ENCODE measurements around the gene GRK6. TPM values are rescaled to one million over a fixed set of nuclear protein-coding genes. Genes with fewer than 3 reads are reported as not detected.

GRK6 gene
- total and polyA plus RNA-seq, 2 of the 4 experiments (the other 2 are of a cell fraction) = 25.3 to 30.1 TPM

GRCh38 chr5:177465044-177465443, 38.6 kb downstream of the GRK6 start:
- Histone ChIP-seq H2AFZ (replicated peaks; ENCODE audit: low read length, poor library complexity) (no peak overlapping the region), H3K23ac (ENCODE audit: low read depth, low read length) (no peak overlapping the region), H2BK5ac (ENCODE audit: low read depth, low read length, poor library complexity, severe bottlenecking) (no peak overlapping the region), H3K27me3 (ENCODE audit: control insufficient read depth, insufficient read depth, low read length) (no peaks in the 10 kb centered on the region), H2BK120ac (ENCODE audit: low read depth, low read length) (no peak overlapping the region), H3K9me1 (ENCODE audit: insufficient read depth, low read length) (peaks cover 18% of the 10 kb centered on the region), H3K79me1 (ENCODE audit: low read depth in 1 of 2, low read length in 2 of 2) (peaks cover 35 to 72% of the 10 kb centered on the region in 2 experiments), H3K14ac (replicated peaks; ENCODE audit: low read depth, low read length) (no peak overlapping the region), H3K4me3 (ENCODE audit: insufficient read depth, low read depth, low read length) (no peak overlapping the region), H3K36me3 (ENCODE audit: control insufficient read depth, insufficient read depth, low read length) (peaks cover 61% of the 10 kb centered on the region), H3K56ac (ENCODE audit: extremely low read depth, insufficient read depth, low read length) (no peak overlapping the region), H2BK20ac (ENCODE audit: low read depth, low read length) (no peak overlapping the region), H3K9ac (ENCODE audit: low read depth, low read length) (no peak overlapping the region), H4K5ac (ENCODE audit: low read depth, low read length) (no peak overlapping the region), H3K4me2 (ENCODE audit: low read depth, low read length) (no peak overlapping the region), H4K91ac (ENCODE audit: insufficient read depth, low read depth, low read length) (no peak overlapping the region), H2AK5ac (ENCODE audit: low read depth, low read length) (no peak overlapping the region), H4K20me1 (ENCODE audit: insufficient read depth, low read length) (peaks cover 72% of the 10 kb centered on the region), H3K27ac (ENCODE audit: insufficient read depth, low read length) (no peak overlapping the region), H2BK15ac (ENCODE audit: low read depth, low read length) (no peak overlapping the region), H3K4me1 (ENCODE audit: control insufficient read depth, insufficient read depth, low read length) (peaks cover 17% of the 10 kb centered on the region), H3K9me3 (ENCODE audit: control insufficient read depth, insufficient read depth, low read length) (no peaks in the 10 kb centered on the region), H2AK9ac (replicated peaks; ENCODE audit: low read depth, low read length, poor library complexity) (no peak overlapping the region), H4K8ac (ENCODE audit: low read depth in 2 of 2, low read length in 2 of 2) (no peak overlapping the region), H3K18ac (ENCODE audit: low read depth, low read length) (no peak overlapping the region), H3K4ac (ENCODE audit: low read depth, low read length) (no peak overlapping the region)
- ChIA-PET POLR2A (ENCODE audit: unreplicated experiment) (no interaction called here), CTCF (interaction anchor here (1.6 kb wide), 1 partner anchor 96 kb away, joined by 3 read pairs; no protein-coding TSS in a partner anchor)
- in situ Hi-C loops (cut with MboI; ENCODE audit: low sequenced_read_pairs) (no loop called here), intact Hi-C loops (cut with micrococcal nuclease) (no loop called here), dilution Hi-C loops (cut with HindIII; ENCODE audit: low sequenced_read_pairs, unreplicated experiment) (no loop called here)
- TF ChIP-seq USF2 (IDR thresholded peaks at IDR 0.05; ENCODE audit: low read depth, low read length) (no peak), CHD1 (IDR thresholded peaks at IDR 0.05; ENCODE audit: low read depth, low read length) (no peak), MAZ (IDR thresholded peaks at IDR 0.05; ENCODE audit: borderline replicate concordance, low read depth, low read length) (no peak), SMC3 (IDR thresholded peaks at IDR 0.05; ENCODE audit: low read depth, low read length) (no peak), MXI1 (IDR thresholded peaks at IDR 0.05; ENCODE audit: borderline replicate concordance, low read depth, low read length) (no peak), CEBPB (IDR thresholded peaks at IDR 0.05; ENCODE audit: low read depth, low read length) (no peak)
- ATAC-seq (ENCODE audit: low read depth) (no peak), DNase-seq (no peak)
- WGBS, 2 experiments (ENCODE audit: extremely low coverage in 2 of 2, insufficient read length in 1 of 2) = 90% methylated on average over 3 of the region's 11 CpGs; no CpG with 5 or more reads in 1 of the 2 experiments
- no TSS peak for BruUV-seq (replicated peaks)
